Measurements from ENCODE around the gene KIFC1. TPM values are rescaled to one million over a fixed set of nuclear protein-coding genes. Genes with fewer than 3 reads are reported as not detected.
"Not testable (repeated sequence)": the region's sequence is repeated elsewhere in the genome, so short reads cannot be mapped to it uniquely, and the experiment has no call there.

Gene KIFC1
- 10 to 100 TPM in 1 of 5 donors, 1 to 10 TPM in 3, not detected in 1; 4.2 to 15.4 (median 6.7) TPM for total RNA-seq
- 1 to 10 TPM in 2 of 3 donors, under 1 TPM in 1; 0.46 to 9.9 (median 5.4) TPM for polyA plus RNA-seq
- long read RNA-seq, donor 1, partial matches to known transcripts: 0 of 1 reads
- long read RNA-seq, donor 1, other reads (novel, unspliced or antisense): 0 of 1 reads
- long read RNA-seq, donor 2, partial matches to known transcripts: 75 of 201 reads
- long read RNA-seq, donor 2, other reads (novel, unspliced or antisense): 123 of 201 reads
- long read RNA-seq, donor 3, partial matches to known transcripts: 0 of 1 reads
- long read RNA-seq, donor 3, other reads (novel, unspliced or antisense): 0 of 1 reads
- long read RNA-seq, donor 4: 0 reads
- long read RNA-seq, donor 5, partial matches to known transcripts: 0 of 4 reads
- long read RNA-seq, donor 5, other reads (novel, unspliced or antisense): 0 of 4 reads
- long read RNA-seq, donor 6, partial matches to known transcripts: 0 of 4 reads
- long read RNA-seq, donor 6, other reads (novel, unspliced or antisense): 0 of 4 reads
- long read RNA-seq, donor 7, partial matches to known transcripts: 0 of 3 reads
- long read RNA-seq, donor 7, other reads (novel, unspliced or antisense): 0 of 3 reads
- long read RNA-seq, donor 8, partial matches to known transcripts: 0 of 4 reads
- long read RNA-seq, donor 8, other reads (novel, unspliced or antisense): 0 of 4 reads
- long read RNA-seq, donor 9, partial matches to known transcripts: 0 of 2 reads
- long read RNA-seq, donor 9, other reads (novel, unspliced or antisense): 0 of 2 reads
- long read RNA-seq, donor 10, partial matches to known transcripts: 0 of 1 reads
- long read RNA-seq, donor 10, other reads (novel, unspliced or antisense): 0 of 1 reads

GRCh38 chr6:33391278-33391921 lies at the start of gene KIFC1:
TSS of gene KIFC1 (plus strand) at chr6:33391823. CDS start at chr6:33391986, 163 bp downstream.
- no peaks in the 10 kb centered on the region for H3K9me3 ChIP-seq
- peaks cover 6 to 31% (median 16%) of the 10 kb centered on the region in 4 donors for H3K4me1 ChIP-seq
- intact Hi-C loops (cut with DNase I; ENCODE audit: low total_unique reads): no loop called here
- H3K27ac ChIP-seq: peak within 1 kb of the TSS; percentile 78 to 94 (median 91)
- 0 to 1% (median 0%) methylated on average over 37 to 67 of the region's 67 CpGs for WGBS, 5 donors
- TF ChIP-seq EP300 (IDR thresholded peaks at IDR 0.05): no peak
- TF ChIP-seq CTCF (IDR thresholded peaks at IDR 0.05): peak in 6 of 7 experiments; percentile 20 to 99 (median 95)
- TF ChIP-seq POLR2AphosphoS5 (IDR thresholded peaks at IDR 0.05): peak; percentile 44 to 96 (median 94)
- peak; percentile 99 to 100 for DNase-seq
- H3K27me3 ChIP-seq: no peaks in the 10 kb centered on the region
- no peaks in the 10 kb centered on the region for H3K36me3 ChIP-seq
- peak within 1 kb of the TSS; percentile 51 to 75 (median 61) for H3K4me3 ChIP-seq

- peaks cover 0 to 16% (median 12%) of the 10 kb centered on the region in 4 donors for H3K4me1 ChIP-seq
- 86 to 92% (median 91%) methylated on average over 7 of the region's 7 CpGs for WGBS, 5 donors
- DNase-seq; H3K9me3 ChIP-seq; H3K4me3 ChIP-seq; H3K27me3 ChIP-seq; H3K36me3 ChIP-seq; intact Hi-C loops (cut with DNase I; ENCODE audit: low total_unique reads): not testable (repeated sequence)
- H3K27ac ChIP-seq: peak overlapping the region in 3 of 5 donors; percentile 28 to 68 (median 39)
These were observed 48.0 kb upstream of the KIFC1 start for GRCh38 chr6:33343606-33343952.

- TF ChIP-seq CTCF (IDR thresholded peaks at IDR 0.05) (no peak), POLR2AphosphoS5 (IDR thresholded peaks at IDR 0.05) (no peak), EP300 (IDR thresholded peaks at IDR 0.05) (no peak), POLR2A (IDR thresholded peaks at IDR 0.05) (no peak)
- Histone ChIP-seq H3K4me3 (no peak overlapping the region), H3K36me3 (no peaks in the 10 kb centered on the region), H3K27ac (peak overlapping the region in 4 of 5 donors; percentile 49 to 68 (median 58)), H3K9me3 (no peaks in the 10 kb centered on the region), H3K4me1 (peaks cover 0 to 16% (median 12%) of the 10 kb centered on the region in 4 donors), H3K27me3 (no peaks in the 10 kb centered on the region)
- intact Hi-C loops (cut with DNase I; ENCODE audit: low total_unique reads): no loop called here
- WGBS, 5 donors: 61 to 75% (median 66%) methylated on average over 6 of the region's 6 CpGs
- DNase-seq: peak in 1 of 2 donors; percentile 60
These were observed 47.5 kb upstream of the KIFC1 start for GRCh38 chr6:33343953-33344611.

- Histone ChIP-seq H3K27ac (peak overlapping the region in 4 of 5 donors; percentile 49 to 63 (median 52)), H3K36me3 (no peaks in the 10 kb centered on the region), H3K4me3 (peak overlapping the region in 2 of 4 donors; percentile 3 to 13), H3K9me3 (no peaks in the 10 kb centered on the region), H3K4me1 (peaks cover 0 to 16% (median 12%) of the 10 kb centered on the region in 4 donors), H3K27me3 (no peaks in the 10 kb centered on the region)
- WGBS, 5 donors: 11 to 16% (median 13%) methylated on average over 22 of the region's 22 CpGs
- TF ChIP-seq CTCF (IDR thresholded peaks at IDR 0.05): peak in 5 of 7 experiments; percentile 37 to 60 (median 57)
- no peak for TF ChIP-seq POLR2A (IDR thresholded peaks at IDR 0.05)
- TF ChIP-seq POLR2AphosphoS5 (IDR thresholded peaks at IDR 0.05): peak in 2 of 3 donors; percentile 10 to 14
- TF ChIP-seq EP300 (IDR thresholded peaks at IDR 0.05): no peak
- peak; percentile 66 to 91 for DNase-seq
- intact Hi-C loops (cut with DNase I; ENCODE audit: low total_unique reads): no loop called here
These were observed 46.6 kb upstream of the KIFC1 start for GRCh38 chr6:33344701-33345697.

- H3K27me3 ChIP-seq; intact Hi-C loops (cut with DNase I; ENCODE audit: low total_unique reads); H3K36me3 ChIP-seq; H3K9me3 ChIP-seq; H3K4me3 ChIP-seq; H3K27ac ChIP-seq; DNase-seq: not testable (repeated sequence)
- peaks cover 0 to 16% (median 12%) of the 10 kb centered on the region in 4 donors for H3K4me1 ChIP-seq
- 68 to 80% (median 78%) methylated on average over 5 of the region's 5 CpGs for WGBS, 5 donors
These were observed 44.7 kb upstream of the KIFC1 start for GRCh38 chr6:33346972-33347371.

Data from stomach (tissue), 19 donors.